Liver (tissue), 3 donors: ENCODE results near the gene NUDT4.

Experiments
- HNF4A ChIP-seq, 2 donors: conservative IDR thresholded peaks; 2 replicates each; pipeline ENCODE4 v1.6.1; 2016; ENCODE audit warnings: antibody characterized with exemption in 2 of 2, mild to moderate bottlenecking in 2 of 2
- RXRA ChIP-seq, 2 donors: IDR thresholded peaks; 2 replicates each; pipeline ENCODE4 v1.6.1; 2017 to 2018; ENCODE audit warnings: antibody characterized with exemption in 2 of 2, mild to moderate bottlenecking in 1 of 2
- SP1 ChIP-seq: IDR thresholded peaks from 2 replicates; pipeline ENCODE4 v1.6.1; 2018; ENCODE audit warnings: antibody characterized with exemption, mild to moderate bottlenecking
- TAF1 ChIP-seq: conservative IDR thresholded peaks from 2 replicates; pipeline ENCODE4 v1.6.1; 2016; ENCODE audit warnings: antibody characterized with exemption, mild to moderate bottlenecking
- TF ChIP-seq, protein P1 (sequence below): fragments of 150-350 bp; IDR thresholded peaks from 2 replicates; pipeline ENCODE4 v1.5.1; 2017; ENCODE audit warnings: improper control_type of control experiment, low read depth, low read length; ENCODE audit not compliant: missing input control
- TF ChIP-seq, protein P2 (sequence below): IDR thresholded peaks from 2 replicates; pipeline ENCODE4 v1.6.1; 2016; ENCODE audit warnings: antibody characterized with exemption
- donor health status: healthy.
- donor health status: healthy.

DNA sequence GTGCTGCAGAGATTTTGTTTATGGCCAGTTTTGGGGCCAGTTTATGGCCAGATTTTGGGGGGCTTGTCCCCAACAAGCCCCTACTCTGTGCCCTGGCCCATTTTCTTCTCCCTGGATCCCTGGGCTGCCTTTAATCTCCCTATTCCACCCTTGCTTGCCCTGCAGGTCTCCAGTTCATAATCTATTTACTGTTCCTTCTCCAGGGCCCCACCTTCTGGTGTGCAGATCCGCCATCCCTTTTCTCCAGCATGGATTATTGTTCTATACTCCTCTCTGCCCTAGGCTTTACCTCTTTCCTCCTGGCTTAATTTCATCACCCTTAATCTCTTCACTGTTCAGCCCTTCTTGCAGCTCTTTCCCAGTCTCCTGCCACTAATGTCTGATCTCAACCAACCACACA, 26.0 kb upstream of the NUDT4 start:
- TF ChIP-seq, protein P1, sequence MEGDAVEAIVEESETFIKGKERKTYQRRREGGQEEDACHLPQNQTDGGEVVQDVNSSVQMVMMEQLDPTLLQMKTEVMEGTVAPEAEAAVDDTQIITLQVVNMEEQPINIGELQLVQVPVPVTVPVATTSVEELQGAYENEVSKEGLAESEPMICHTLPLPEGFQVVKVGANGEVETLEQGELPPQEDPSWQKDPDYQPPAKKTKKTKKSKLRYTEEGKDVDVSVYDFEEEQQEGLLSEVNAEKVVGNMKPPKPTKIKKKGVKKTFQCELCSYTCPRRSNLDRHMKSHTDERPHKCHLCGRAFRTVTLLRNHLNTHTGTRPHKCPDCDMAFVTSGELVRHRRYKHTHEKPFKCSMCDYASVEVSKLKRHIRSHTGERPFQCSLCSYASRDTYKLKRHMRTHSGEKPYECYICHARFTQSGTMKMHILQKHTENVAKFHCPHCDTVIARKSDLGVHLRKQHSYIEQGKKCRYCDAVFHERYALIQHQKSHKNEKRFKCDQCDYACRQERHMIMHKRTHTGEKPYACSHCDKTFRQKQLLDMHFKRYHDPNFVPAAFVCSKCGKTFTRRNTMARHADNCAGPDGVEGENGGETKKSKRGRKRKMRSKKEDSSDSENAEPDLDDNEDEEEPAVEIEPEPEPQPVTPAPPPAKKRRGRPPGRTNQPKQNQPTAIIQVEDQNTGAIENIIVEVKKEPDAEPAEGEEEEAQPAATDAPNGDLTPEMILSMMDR = no peak
- TF ChIP-seq RXRA (IDR thresholded peaks at IDR 0.05) = no peak
- TF ChIP-seq, protein P2, sequence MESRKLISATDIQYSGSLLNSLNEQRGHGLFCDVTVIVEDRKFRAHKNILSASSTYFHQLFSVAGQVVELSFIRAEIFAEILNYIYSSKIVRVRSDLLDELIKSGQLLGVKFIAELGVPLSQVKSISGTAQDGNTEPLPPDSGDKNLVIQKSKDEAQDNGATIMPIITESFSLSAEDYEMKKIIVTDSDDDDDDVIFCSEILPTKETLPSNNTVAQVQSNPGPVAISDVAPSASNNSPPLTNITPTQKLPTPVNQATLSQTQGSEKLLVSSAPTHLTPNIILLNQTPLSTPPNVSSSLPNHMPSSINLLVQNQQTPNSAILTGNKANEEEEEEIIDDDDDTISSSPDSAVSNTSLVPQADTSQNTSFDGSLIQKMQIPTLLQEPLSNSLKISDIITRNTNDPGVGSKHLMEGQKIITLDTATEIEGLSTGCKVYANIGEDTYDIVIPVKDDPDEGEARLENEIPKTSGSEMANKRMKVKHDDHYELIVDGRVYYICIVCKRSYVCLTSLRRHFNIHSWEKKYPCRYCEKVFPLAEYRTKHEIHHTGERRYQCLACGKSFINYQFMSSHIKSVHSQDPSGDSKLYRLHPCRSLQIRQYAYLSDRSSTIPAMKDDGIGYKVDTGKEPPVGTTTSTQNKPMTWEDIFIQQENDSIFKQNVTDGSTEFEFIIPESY = no peak
- no peak for TF ChIP-seq HNF4A (conservative IDR thresholded peaks at IDR 0.05)
- no peak for TF ChIP-seq SP1
- no peak for TF ChIP-seq TAF1
